Smooth muscle cell (in vitro differentiated cells): ENCODE measurements around the gene ANKDD1B. TPM values are rescaled to one million over a fixed set of nuclear protein-coding genes. Genes with fewer than 3 reads are reported as not detected.

Experiments
- DNase-seq: peaks from one replicate; lab custom pipeline; 2025; ENCODE audit not compliant: unreplicated experiment; lab: John Stamatoyannopoulos, UW
- H2AFZ ChIP-seq: fragments of 200-600 bp; sonication (generic); 2 replicates; pipeline ENCODE4 v1.6.0; 2016; ENCODE audit warnings: antibody characterized with exemption, low read depth, mild to moderate bottlenecking
- H3F3A ChIP-seq: fragments of 200-600 bp; sonication (generic); 2 replicates; pipeline ENCODE4 v1.6.0; 2017; ENCODE audit warnings: antibody characterized with exemption, low read depth
- H3K27ac ChIP-seq: fragments of 200-600 bp; sonication (generic); 2 replicates; pipeline ENCODE4 v1.5.1; 2016; ENCODE audit warnings: low read depth, mild to moderate bottlenecking
- H3K27me3 ChIP-seq: fragments of 200-600 bp; sonication (generic); 2 replicates; pipeline ENCODE4 v1.6.1; 2016; ENCODE audit warnings: low read depth, mild to moderate bottlenecking
- H3K36me3 ChIP-seq: fragments of 200-600 bp; sonication (generic); 2 replicates; pipeline ENCODE4 v1.5.1; 2016; ENCODE audit warnings: low read depth
- H3K4me1 ChIP-seq: fragments of 200-600 bp; sonication (generic); 2 replicates; pipeline ENCODE4 v1.5.1; 2016; ENCODE audit warnings: low read depth
- H3K4me2 ChIP-seq: fragments of 200-600 bp; sonication (generic); 2 replicates; pipeline ENCODE4 v1.6.0; 2016; ENCODE audit warnings: mild to moderate bottlenecking
- H3K4me3 ChIP-seq: fragments of 200-600 bp; sonication (generic); 2 replicates; pipeline ENCODE4 v1.5.1; 2016; ENCODE audit warnings: mild to moderate bottlenecking
- H3K79me2 ChIP-seq: fragments of 200-600 bp; sonication (generic); 2 replicates; pipeline ENCODE4 v1.6.0; 2016; ENCODE audit warnings: low read depth, mild to moderate bottlenecking
- H3K9ac ChIP-seq: fragments of 200-600 bp; sonication (generic); 2 replicates; pipeline ENCODE4 v1.6.0; 2016; ENCODE audit warnings: low read depth
- H3K9me3 ChIP-seq: fragments of 200-600 bp; sonication (generic); replicated peaks from 2 replicates; pipeline ENCODE4 v1.5.1; 2016; ENCODE audit warnings: low read depth
- H4K20me1 ChIP-seq: fragments of 200-600 bp; sonication (generic); 2 replicates; pipeline ENCODE4 v1.6.0; 2016; ENCODE audit warnings: low read depth
- WGBS: methylation state at CpG from one replicate; pipeline ENCODE4 v1.1.7; 2016; ENCODE audit warnings: low lambda C conversion rate; 5-methylcytosine and 5-hydroxymethylcytosine counted together
- polyA plus RNA-seq: library from polyadenylated mRNA; unstranded; fragments of >200 nt; fragmentation: Nextera tagmentation; extraction: Ambion mirVana; gene quantifications from 2 replicates; pipeline ENCODE4 v1.2.1, GENCODE V29; 2016
- total RNA-seq: library from RNA; depleted of rRNA; stranded (reverse); fragments of >200 nt; gene quantifications from 2 replicates; pipeline ENCODE4 v1.2.3, GENCODE V29; 2014
- TF ChIP-seq, protein P1 (sequence below): fragments of 200-600 bp; sonication (generic); IDR thresholded peaks from 2 replicates; pipeline ENCODE4 v1.5.1; 2017; ENCODE audit warnings: borderline replicate concordance, mild to moderate bottlenecking, antibody characterized with exemption; ENCODE audit not compliant: insufficient read depth, poor library complexity, severe bottlenecking

The ANKDD1B gene
- total and polyA plus RNA-seq, 2 experiments from 2014 or later = 0.18 TPM; not detected in 1

- no peak overlapping the region for H2AFZ ChIP-seq
- no peaks in the 10 kb centered on the region for H3K9me3 ChIP-seq
- no peak overlapping the region for H3K27ac ChIP-seq
- no peak overlapping the region for H3K4me2 ChIP-seq
- H3K27me3 ChIP-seq = no peaks in the 10 kb centered on the region
- no peaks in the 10 kb centered on the region for H4K20me1 ChIP-seq
- H3K4me3 ChIP-seq = no peak overlapping the region
- no peak overlapping the region for H3K9ac ChIP-seq
- H3K36me3 ChIP-seq = no peaks in the 10 kb centered on the region
- WGBS = 87% methylated on average over 2 of the region's 2 CpGs
- no peaks in the 10 kb centered on the region for H3K4me1 ChIP-seq
- no peak for DNase-seq
- no peaks in the 10 kb centered on the region for H3K79me2 ChIP-seq
- TF ChIP-seq, protein P1, sequence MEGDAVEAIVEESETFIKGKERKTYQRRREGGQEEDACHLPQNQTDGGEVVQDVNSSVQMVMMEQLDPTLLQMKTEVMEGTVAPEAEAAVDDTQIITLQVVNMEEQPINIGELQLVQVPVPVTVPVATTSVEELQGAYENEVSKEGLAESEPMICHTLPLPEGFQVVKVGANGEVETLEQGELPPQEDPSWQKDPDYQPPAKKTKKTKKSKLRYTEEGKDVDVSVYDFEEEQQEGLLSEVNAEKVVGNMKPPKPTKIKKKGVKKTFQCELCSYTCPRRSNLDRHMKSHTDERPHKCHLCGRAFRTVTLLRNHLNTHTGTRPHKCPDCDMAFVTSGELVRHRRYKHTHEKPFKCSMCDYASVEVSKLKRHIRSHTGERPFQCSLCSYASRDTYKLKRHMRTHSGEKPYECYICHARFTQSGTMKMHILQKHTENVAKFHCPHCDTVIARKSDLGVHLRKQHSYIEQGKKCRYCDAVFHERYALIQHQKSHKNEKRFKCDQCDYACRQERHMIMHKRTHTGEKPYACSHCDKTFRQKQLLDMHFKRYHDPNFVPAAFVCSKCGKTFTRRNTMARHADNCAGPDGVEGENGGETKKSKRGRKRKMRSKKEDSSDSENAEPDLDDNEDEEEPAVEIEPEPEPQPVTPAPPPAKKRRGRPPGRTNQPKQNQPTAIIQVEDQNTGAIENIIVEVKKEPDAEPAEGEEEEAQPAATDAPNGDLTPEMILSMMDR = no peak
- H3F3A ChIP-seq = no peaks in the 10 kb centered on the region
Observed at GRCh38 chr5:75640826-75641225, 29.6 kb downstream of the ANKDD1B start.

DNA sequence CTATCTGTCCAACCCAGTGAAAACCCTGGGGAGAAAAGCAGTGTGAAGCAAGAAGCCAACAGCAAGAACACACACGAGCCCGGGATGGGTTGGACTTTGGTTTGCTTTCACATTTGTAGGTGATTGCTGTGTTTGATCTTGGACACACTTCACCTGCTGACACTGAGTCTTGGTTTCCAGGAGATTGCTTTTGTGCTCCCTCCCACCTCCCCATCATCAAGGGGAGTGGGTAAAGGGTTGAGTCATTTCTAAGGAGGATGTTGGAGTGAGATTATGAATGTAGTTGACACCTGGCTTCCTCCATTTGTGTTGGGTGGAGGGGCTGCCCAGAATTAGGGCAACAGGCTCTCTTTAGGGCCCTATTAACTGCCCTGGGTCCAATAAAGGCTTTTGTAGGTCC, 37.5 kb downstream of the ANKDD1B start:
- no peak overlapping the region for H3K4me3 ChIP-seq
- H3K9me3 ChIP-seq = no peaks in the 10 kb centered on the region
- H3F3A ChIP-seq = no peaks in the 10 kb centered on the region
- no peak overlapping the region for H3K4me2 ChIP-seq
- WGBS = 92% methylated on average over 2 of the region's 2 CpGs
- no peaks in the 10 kb centered on the region for H3K27me3 ChIP-seq
- no peaks in the 10 kb centered on the region for H3K4me1 ChIP-seq
- no peak overlapping the region for H3K9ac ChIP-seq
- TF ChIP-seq, protein P1 = no peak
- H3K27ac ChIP-seq = no peak overlapping the region
- H3K79me2 ChIP-seq = no peaks in the 10 kb centered on the region
- DNase-seq = no peak
- no peak overlapping the region for H2AFZ ChIP-seq
- no peaks in the 10 kb centered on the region for H3K36me3 ChIP-seq
- no peaks in the 10 kb centered on the region for H4K20me1 ChIP-seq

DNA sequence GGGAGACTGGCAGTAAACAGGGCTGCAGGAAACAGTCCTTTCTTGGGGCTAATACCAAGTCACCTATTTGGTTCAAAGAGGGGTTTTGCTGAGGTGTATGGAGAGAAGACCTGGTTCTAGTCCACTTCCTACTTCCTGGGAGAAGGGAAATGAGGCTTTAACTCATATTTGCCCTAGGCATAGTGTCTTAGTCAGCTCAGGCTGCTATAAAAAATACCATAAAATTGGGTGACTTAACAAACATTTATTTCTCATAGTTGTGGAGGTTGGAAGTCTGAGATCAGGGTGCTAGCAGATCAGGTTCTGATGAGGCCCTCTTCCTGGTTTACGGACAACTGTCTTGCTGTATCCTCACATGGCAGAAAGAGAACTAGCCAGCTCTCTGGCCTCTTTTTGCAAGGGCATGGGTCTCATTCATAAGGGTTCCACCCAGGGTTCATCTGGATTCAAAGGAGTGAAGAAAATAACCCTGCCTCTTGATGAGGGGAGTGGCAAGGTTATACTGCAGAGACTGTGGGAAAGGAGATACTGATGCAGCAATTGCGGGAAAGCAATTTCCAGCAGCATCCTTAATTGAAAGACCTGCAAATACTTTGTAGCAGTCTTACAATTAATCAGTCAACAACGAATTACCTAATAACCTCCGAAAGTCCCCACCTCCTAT, 40.5 kb downstream of the ANKDD1B start:
- no peaks in the 10 kb centered on the region for H3K79me2 ChIP-seq
- H3K4me3 ChIP-seq = no peak overlapping the region
- no peak overlapping the region for H2AFZ ChIP-seq
- H3K27ac ChIP-seq = no peak overlapping the region
- H3K27me3 ChIP-seq = no peaks in the 10 kb centered on the region
- H3K4me2 ChIP-seq = no peak overlapping the region
- no peaks in the 10 kb centered on the region for H3K9me3 ChIP-seq
- WGBS = 82% methylated on average over 4 of the region's 4 CpGs
- H3K9ac ChIP-seq = no peak overlapping the region
- no peaks in the 10 kb centered on the region for H3K36me3 ChIP-seq
- H3K4me1 ChIP-seq = peaks cover 4% of the 10 kb centered on the region
- no peak for DNase-seq
- H4K20me1 ChIP-seq = no peaks in the 10 kb centered on the region
- TF ChIP-seq, protein P1 = no peak
- no peaks in the 10 kb centered on the region for H3F3A ChIP-seq

DNA sequence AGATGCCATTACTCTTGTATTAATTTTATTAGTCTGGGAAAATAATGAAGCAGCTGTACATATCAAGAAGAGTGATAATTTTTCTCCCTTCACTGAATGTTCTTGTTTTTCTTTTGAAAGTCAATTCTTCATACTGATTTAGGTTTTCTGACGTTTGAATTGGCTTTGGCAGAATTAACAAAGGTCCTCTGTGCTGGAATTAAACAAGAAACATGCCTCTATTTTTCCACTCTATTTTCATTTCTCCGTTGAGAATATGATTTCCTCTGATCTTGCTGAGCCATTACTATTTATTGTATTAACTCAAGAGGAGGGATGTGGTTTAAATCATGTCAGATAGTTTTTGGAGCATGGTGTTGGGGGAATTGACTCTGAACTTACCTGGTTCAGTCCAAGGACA, 42.3 kb downstream of the ANKDD1B start:
- TF ChIP-seq, protein P1 = no peak
- 83% methylated on average over 2 of the region's 2 CpGs for WGBS

More for the DNA sequence above, 42.3 kb downstream of the ANKDD1B start:
- Histone ChIP-seq H3F3A (no peaks in the 10 kb centered on the region), H3K9ac (no peak overlapping the region), H3K4me3 (no peak overlapping the region), H3K4me1 (peaks cover 4% of the 10 kb centered on the region), H4K20me1 (no peaks in the 10 kb centered on the region), H2AFZ (no peak overlapping the region), H3K27ac (no peak overlapping the region), H3K4me2 (no peak overlapping the region), H3K79me2 (no peaks in the 10 kb centered on the region), H3K27me3 (no peaks in the 10 kb centered on the region), H3K36me3 (no peaks in the 10 kb centered on the region), H3K9me3 (no peaks in the 10 kb centered on the region)
- DNase-seq = no peak
